Stimulated activated CD8-positive, alpha-beta memory T cell treated with anti-CD3 and anti-CD28 coated beads, Interleukin-15, amount 100 ng/mL, for 1 hour (primary cell): ENCODE results near the gene BIRC7.
A peak's percentile ranks its signal among the peaks of the same experiment; 100 is the strongest.
"Not testable (repeated sequence)": the region's sequence is repeated elsewhere in the genome, so short reads cannot be mapped to it uniquely, and the experiment has no call there.

Experiments
- DNase-seq: peaks from one replicate; pipeline ENCODE4 v3.0.0-alpha.2; 2020; ENCODE audit warnings: low read depth

Gene BIRC7

GRCh38 chr20:63208346-63208909, 27.3 kb upstream of the BIRC7 start:
- DNase-seq: no peak

GRCh38 chr20:63210011-63210605, 25.6 kb upstream of the BIRC7 start:
- no peak for DNase-seq

GRCh38 chr20:63212393-63212730, 23.3 kb upstream of the BIRC7 start:
- DNase-seq: no peak

- no peak for DNase-seq
These were observed 22.9 kb upstream of the BIRC7 start for GRCh38 chr20:63212792-63213191.

- DNase-seq: no peak
These were observed 21.2 kb upstream of the BIRC7 start for GRCh38 chr20:63214514-63214913.

- DNase-seq: no peak
These were observed 20.3 kb upstream of the BIRC7 start for GRCh38 chr20:63215101-63216040.

- peak; percentile 83 for DNase-seq
These were observed 19.5 kb upstream of the BIRC7 start, which contains the start of gene YTHDF1 for GRCh38 chr20:63216041-63216848. TSS of gene YTHDF1 (minus strand) at chr20:63216131. CDS start at chr20:63215892, 239 bp downstream.

- no peak for DNase-seq
These were observed 18.7 kb upstream of the BIRC7 start for GRCh38 chr20:63216849-63217471.

- no peak for DNase-seq
These were observed 18.0 kb upstream of the BIRC7 start for GRCh38 chr20:63217706-63218105.

GRCh38 chr20:63218701-63219446, 16.8 kb upstream of the BIRC7 start:
- DNase-seq: no peak

- DNase-seq: no peak
These were observed 16.3 kb upstream of the BIRC7 start for GRCh38 chr20:63219447-63219821.

GRCh38 chr20:63219866-63220521, 15.7 kb upstream of the BIRC7 start:
- no peak for DNase-seq

- DNase-seq: no peak
These were observed 14.9 kb upstream of the BIRC7 start for GRCh38 chr20:63220696-63221399.

GRCh38 chr20:63221400-63222053, 14.2 kb upstream of the BIRC7 start:
- DNase-seq: not testable (repeated sequence)

GRCh38 chr20:63222541-63222940, 13.2 kb upstream of the BIRC7 start:
- DNase-seq: no peak

- DNase-seq: peak; percentile 29
These were observed 12.4 kb upstream of the BIRC7 start for GRCh38 chr20:63223121-63223825.

GRCh38 chr20:63223826-63224207, 11.9 kb upstream of the BIRC7 start:
- no peak for DNase-seq

GRCh38 chr20:63224412-63225081, 11.2 kb upstream of the BIRC7 start:
- DNase-seq: no peak
